CD14-positive monocyte (primary cell): Measurements from ENCODE around the gene NKAIN2. TPM values are rescaled to one million over a fixed set of nuclear protein-coding genes. Genes with fewer than 3 reads are reported as not detected.

Experiments used
- DNase-seq, 3 donors: peaks; one replicate each; pipeline ENCODE4 v3.0.0-alpha.2; 2011 to 2022
- H2AFZ ChIP-seq: 2 replicates; pipeline ENCODE4 v1.6.0; 2012; ENCODE audit warnings: mild to moderate bottlenecking, low read depth, low read length, inconsistent platforms; ENCODE audit not compliant: insufficient read depth, poor library complexity, severe bottlenecking
- H3K27ac ChIP-seq, 2 donors: 1 replicate in 1 of 2; 2 replicates in 1 of 2; pipeline ENCODE4 v1.5.1; 2012 to 2013; ENCODE audit warnings: low read length in 2 of 2, control low read depth in 1 of 2, inconsistent platforms in 1 of 2, low read depth in 1 of 2, mild to moderate bottlenecking in 1 of 2
- H3K27me3 ChIP-seq, 2 donors: one replicate each; pipeline versions ENCODE4 v1.6.0 to v1.6.1; 2011 to 2013; ENCODE audit warnings: low read length in 2 of 2; ENCODE audit not compliant: control insufficient read depth in 2 of 2, insufficient read depth in 2 of 2
- H3K36me3 ChIP-seq, 2 donors: replicated peaks in 1 of 2; 1 replicate in 1 of 2; 2 replicates in 1 of 2; pipeline versions ENCODE4 v1.5.1 to v1.6.1; 2012 to 2013; ENCODE audit warnings: low read length in 2 of 2, control low read depth in 1 of 2, inconsistent platforms in 1 of 2, mild to moderate bottlenecking in 1 of 2; ENCODE audit not compliant: insufficient read depth in 2 of 2, control insufficient read depth in 1 of 2
- H3K4me1 ChIP-seq, 2 donors: 1 replicate in 1 of 2; 2 replicates in 1 of 2; pipeline versions ENCODE4 v1.5.1 to v1.6.1; 2012 to 2013; ENCODE audit warnings: low read length in 2 of 2, control low read depth in 1 of 2, inconsistent platforms in 1 of 2, mild to moderate bottlenecking in 1 of 2, moderate library complexity in 1 of 2; ENCODE audit not compliant: insufficient read depth in 2 of 2, control insufficient read depth in 1 of 2
- H3K4me2 ChIP-seq: replicated peaks from 2 replicates; pipeline ENCODE3; 2012; ENCODE audit warnings: low read length, moderate library complexity, mild to moderate bottlenecking; ENCODE audit not compliant: poor library complexity, severe bottlenecking; ENCODE audit errors: extremely low read depth
- H3K4me3 ChIP-seq, 3 experiments: fragments of 200-600 bp in 1 of 3; sonication (generic) in 1 of 3; replicated peaks in 1 of 3; 1 replicate in 2 of 3; 2 replicates in 1 of 3; pipeline ENCODE4 v1.5.1; 2011 to 2013; ENCODE audit warnings: low read length in 3 of 3, mild to moderate bottlenecking in 3 of 3, control low read depth in 2 of 3, low read depth in 2 of 3, inconsistent platforms in 1 of 3, moderate library complexity in 1 of 3
- H3K79me2 ChIP-seq: 2 replicates; pipeline ENCODE4 v1.6.0; 2012; ENCODE audit warnings: mild to moderate bottlenecking, control low read depth, inconsistent platforms, low read length, moderate library complexity; ENCODE audit not compliant: insufficient read depth
- H3K9ac ChIP-seq: 2 replicates; pipeline ENCODE4 v1.6.0; 2017; ENCODE audit warnings: low read length, mild to moderate bottlenecking; ENCODE audit not compliant: insufficient read depth, poor library complexity, severe bottlenecking
- H3K9me3 ChIP-seq, 2 donors: replicated peaks in 1 of 2; 1 replicate in 1 of 2; 2 replicates in 1 of 2; pipeline versions ENCODE4 v1.5.1 to v1.6.1; 2012 to 2013; ENCODE audit warnings: low read length in 2 of 2, control low read depth in 1 of 2; ENCODE audit not compliant: control insufficient read depth in 1 of 2, insufficient read depth in 1 of 2
- H4K20me1 ChIP-seq: 2 replicates; pipeline ENCODE4 v1.6.0; 2012; ENCODE audit warnings: mild to moderate bottlenecking, low read length, control low read depth, moderate library complexity; ENCODE audit not compliant: insufficient read depth
- H3K27ac Mint-ChIP-seq, 7 donors: one replicate each; pipeline ENCODE4 v1.8.0; 2020; ENCODE audit warnings: mild to moderate bottlenecking in 7 of 7, mixed read lengths in 7 of 7, moderate library complexity in 6 of 7, inconsistent platforms in 2 of 7
- H3K27me3 Mint-ChIP-seq, 3 donors: one replicate each; pipeline ENCODE4 v1.8.0; 2021 to 2022; ENCODE audit warnings: low read depth in 3 of 3, mild to moderate bottlenecking in 3 of 3, mixed read lengths in 3 of 3, moderate library complexity in 3 of 3, inconsistent platforms in 1 of 3
- H3K36me3 Mint-ChIP-seq, 2 donors: one replicate each; pipeline ENCODE4 v1.8.0; 2020; ENCODE audit warnings: mixed read lengths in 2 of 2, inconsistent platforms in 1 of 2, mild to moderate bottlenecking in 1 of 2
- H3K4me1 Mint-ChIP-seq: one replicate; pipeline ENCODE4 v1.8.0; 2020; ENCODE audit warnings: mild to moderate bottlenecking, mixed read lengths
- H3K4me3 Mint-ChIP-seq, 2 donors: one replicate each; pipeline ENCODE4 v1.8.0; 2020; ENCODE audit warnings: mild to moderate bottlenecking in 2 of 2, mixed read lengths in 2 of 2, moderate library complexity in 1 of 2
- H3K9me3 Mint-ChIP-seq, 7 donors: one replicate each; pipeline ENCODE4 v1.8.0; 2020 to 2022; ENCODE audit warnings: mixed read lengths in 7 of 7, mild to moderate bottlenecking in 6 of 7, moderate library complexity in 6 of 7, inconsistent platforms in 2 of 7
- CTCF ChIP-seq: fragments of 200-600 bp; IDR thresholded peaks from one replicate; pipeline ENCODE4 v1.8.0; 2022; ENCODE audit warnings: antibody characterized with exemption, mild to moderate bottlenecking
- WGBS: methylation state at CpG from one replicate; pipeline ENCODE4 v1.1.5; 2013; ENCODE audit warnings: missing lambda C conversion rate; ENCODE audit not compliant: insufficient coverage; 5-methylcytosine and 5-hydroxymethylcytosine counted together
- intact Hi-C, 2 donors: fragments of 100-400 bp; cut with micrococcal nuclease; formaldehyde crosslinking; loops; one replicate each; pipeline versions ENCODE4 v1.15.0 to v1.15.1; 2023
- polyA plus RNA-seq, 3 donors: library from polyadenylated mRNA; depleted of rRNA in 1 of 3; unstranded in 2 of 3; stranded (reverse) in 1 of 3; fragments of 300-500 nt in 2 of 3; fragments of >200 nt in 1 of 3; fragmentation: Illumina TruSeq in 2 of 3; gene quantifications; 1 replicate in 2 of 3; 2 replicates in 1 of 3; pipeline ENCODE4 v1.2.3, GENCODE V29; 2012 to 2021

Gene NKAIN2
- polyA plus RNA-seq, 3 donors: not detected

- H3K9me3 ChIP-seq: no peaks in the 10 kb centered on the region
- no peaks in the 10 kb centered on the region for H3K27me3 ChIP-seq
- H4K20me1 ChIP-seq: no peaks in the 10 kb centered on the region
- no peak overlapping the region for H3K4me3 ChIP-seq
- Mint-ChIP-seq H3K9me3 (no peaks in the 10 kb centered on the region), H3K27ac (no peak overlapping the region), H3K27me3 (peaks cover 0 to 6% (median 2%) of the 10 kb centered on the region in 3 donors), H3K4me3 (no peak overlapping the region), H3K36me3 (no peaks in the 10 kb centered on the region), H3K4me1 (no peaks in the 10 kb centered on the region)
- no peak for TF ChIP-seq CTCF
- no peaks in the 10 kb centered on the region for H3K4me1 ChIP-seq
- H2AFZ ChIP-seq: no peak overlapping the region
- H3K27ac ChIP-seq: no peak overlapping the region
- H3K9ac ChIP-seq: no peak overlapping the region
- DNase-seq: no peak
- intact Hi-C loops: no loop called here
- no CpG with 5 or more reads among the region's 2 CpGs for WGBS
- H3K79me2 ChIP-seq: no peaks in the 10 kb centered on the region
- no peak overlapping the region for H3K4me2 ChIP-seq
- H3K36me3 ChIP-seq: no peaks in the 10 kb centered on the region
Measured at GRCh38 chr6:124869416-124869815, 1065.8 kb downstream of the NKAIN2 start.

- no peaks in the 10 kb centered on the region for H3K4me1 Mint-ChIP-seq
Measured at GRCh38 chr6:124870611-124871459, 1067.2 kb downstream of the NKAIN2 start.

More at GRCh38 chr6:124870611-124871459, 1067.2 kb downstream of the NKAIN2 start:
- H3K4me3 Mint-ChIP-seq: no peak overlapping the region
- Histone ChIP-seq H3K79me2 (no peaks in the 10 kb centered on the region), H3K27ac (no peak overlapping the region), H3K4me3 (no peak overlapping the region), H3K36me3 (no peaks in the 10 kb centered on the region), H3K9ac (no peak overlapping the region), H4K20me1 (no peaks in the 10 kb centered on the region), H3K4me1 (no peaks in the 10 kb centered on the region), H3K9me3 (no peaks in the 10 kb centered on the region), H2AFZ (no peak overlapping the region), H3K4me2 (no peak overlapping the region), H3K27me3 (no peaks in the 10 kb centered on the region)
- no peak overlapping the region for H3K27ac Mint-ChIP-seq
- TF ChIP-seq CTCF: peak; percentile 79
- H3K36me3 Mint-ChIP-seq: no peaks in the 10 kb centered on the region
- no CpG with 5 or more reads among the region's 4 CpGs for WGBS
- intact Hi-C loops: loop anchor here in 1 of 2 donors (5.0 kb wide), 1 partner anchor 241 kb away; no protein-coding TSS in a partner anchor
- no peaks in the 10 kb centered on the region for H3K9me3 Mint-ChIP-seq
- DNase-seq: peak in 1 of 3 donors; percentile 21
- H3K27me3 Mint-ChIP-seq: peaks cover 0 to 4% (median 2%) of the 10 kb centered on the region in 3 donors
